Measurements from ENCODE around the gene IL1A. TPM values are rescaled to one million over a fixed set of nuclear protein-coding genes. Genes with fewer than 3 reads are reported as not detected.

Gene IL1A
- total and polyA plus RNA-seq, 10 of the 15 experiments (the other 5 are each of a cell fraction or from before 2014, with no cell fraction given): 0.10 to 8.7 (median 6.9) TPM

DNA sequence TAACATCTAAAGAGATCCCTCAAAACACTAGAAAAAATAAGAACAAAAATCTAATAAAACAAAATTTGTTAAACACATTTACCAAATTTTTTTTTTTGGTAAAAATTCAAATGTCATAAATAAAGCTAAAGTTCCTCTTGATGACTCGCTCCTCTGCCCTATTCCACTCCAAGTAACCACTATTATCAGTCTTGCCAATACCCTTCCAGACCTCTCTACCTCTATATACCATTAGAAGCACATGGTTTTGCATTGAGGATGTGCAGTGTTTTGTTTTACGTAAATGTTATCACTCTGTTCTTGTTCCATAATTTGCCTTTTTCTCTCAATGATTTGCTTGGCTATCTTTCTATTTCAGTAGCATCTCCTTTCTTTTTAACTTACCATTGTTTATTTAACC, 41.4 kb upstream of the IL1A start:
- in situ Hi-C loops (cut with MboI) (no loop called here), intact Hi-C loops (cut with micrococcal nuclease; ENCODE audit: unreplicated experiment) (no loop called here)
- SMC1A ChIA-PET (ENCODE audit: uncharacterized antibody, unreplicated experiment): interaction anchor here (0.6 to 1.2 kb wide), 4 partner anchors 9 to 65 kb away, joined by 3 to 4 read pairs (median 3); no protein-coding TSS in a partner anchor
- H3K36me3 ChIP-seq (ENCODE audit: control insufficient read depth in 2 of 2, insufficient read depth in 2 of 2, low read length in 1 of 2): no peaks in the 10 kb centered on the region
- POLR2A ChIA-PET: interaction anchor here (0.5 to 1.5 kb wide), 2 partner anchors 18 to 54 kb away, joined by 3 to 4 read pairs; no protein-coding TSS in a partner anchor
- H4K20me1 ChIP-seq (ENCODE audit: control insufficient read depth, insufficient read depth): no peaks in the 10 kb centered on the region
- RAD21 ChIA-PET (ENCODE audit: unreplicated experiment): interaction anchor here (0.6 kb wide), 1 partner anchor 118 kb away, joined by 3 read pairs; no protein-coding TSS in a partner anchor
- H3K27me3 ChIP-seq (replicated peaks in 1 of 2; ENCODE audit: control insufficient read depth in 2 of 2, insufficient read depth in 2 of 2, low read length in 1 of 2): no peaks in the 10 kb centered on the region
- H3K79me2 ChIP-seq (ENCODE audit: control insufficient read depth, insufficient read depth, low read length): no peaks in the 10 kb centered on the region
- no peak overlapping the region for H3K4me2 ChIP-seq (ENCODE audit: control insufficient read depth, insufficient read depth)
- H3K9ac ChIP-seq (ENCODE audit: control insufficient read depth, insufficient read depth, low read length): no peak overlapping the region
- CTCF ChIA-PET: interaction anchor here (0.6 to 2.1 kb wide), 6 partner anchors 9 to 77 kb away, joined by 3 to 5 read pairs (median 3); no protein-coding TSS in a partner anchor
- FAIRE-seq (no peak), ATAC-seq (no peak), DNase-seq (ENCODE audit: low read depth, low spot score) (no peak)
- WGBS (ENCODE audit: insufficient coverage, insufficient replicate concordance, low lambda C conversion rate, missing lambda C conversion rate): 79% methylated on average over 2 of the region's 2 CpGs
- H2AFZ ChIP-seq (ENCODE audit: control insufficient read depth, low read depth, low read length): no peak overlapping the region
- no peaks in the 10 kb centered on the region for H3K9me3 ChIP-seq (replicated peaks; ENCODE audit: control insufficient read depth, insufficient read depth, low read length)
- no peak overlapping the region for H3K27ac ChIP-seq (ENCODE audit: control insufficient read depth, insufficient read depth)
- no TSS peak for BruUV-seq (replicated peaks)
- no peak overlapping the region for H3K4me3 ChIP-seq
- TF ChIP-seq, protein P1, sequence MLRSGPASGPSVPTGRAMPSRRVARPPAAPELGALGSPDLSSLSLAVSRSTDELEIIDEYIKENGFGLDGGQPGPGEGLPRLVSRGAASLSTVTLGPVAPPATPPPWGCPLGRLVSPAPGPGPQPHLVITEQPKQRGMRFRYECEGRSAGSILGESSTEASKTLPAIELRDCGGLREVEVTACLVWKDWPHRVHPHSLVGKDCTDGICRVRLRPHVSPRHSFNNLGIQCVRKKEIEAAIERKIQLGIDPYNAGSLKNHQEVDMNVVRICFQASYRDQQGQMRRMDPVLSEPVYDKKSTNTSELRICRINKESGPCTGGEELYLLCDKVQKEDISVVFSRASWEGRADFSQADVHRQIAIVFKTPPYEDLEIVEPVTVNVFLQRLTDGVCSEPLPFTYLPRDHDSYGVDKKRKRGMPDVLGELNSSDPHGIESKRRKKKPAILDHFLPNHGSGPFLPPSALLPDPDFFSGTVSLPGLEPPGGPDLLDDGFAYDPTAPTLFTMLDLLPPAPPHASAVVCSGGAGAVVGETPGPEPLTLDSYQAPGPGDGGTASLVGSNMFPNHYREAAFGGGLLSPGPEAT (IDR thresholded peaks at IDR 0.05; ENCODE audit: low read depth): no peak
- TF ChIP-seq ZNF384 (IDR thresholded peaks at IDR 0.05; ENCODE audit: borderline replicate concordance, low read depth, low read length): no peak
- no peak for TF ChIP-seq IKZF2 (IDR thresholded peaks at IDR 0.05)
- TF ChIP-seq ZBED1 (IDR thresholded peaks at IDR 0.05; ENCODE audit: borderline replicate concordance): no peak
- TF ChIP-seq MYC (IDR thresholded peaks at IDR 0.05; ENCODE audit: insufficient read depth, insufficient read length, insufficient replicate concordance, low read length, severe bottlenecking): no peak
- TF ChIP-seq TCF7 (IDR thresholded peaks at IDR 0.05; ENCODE audit: borderline replicate concordance): no peak
- TF ChIP-seq SMAD1 (IDR thresholded peaks at IDR 0.05; ENCODE audit: low read depth, partially characterized antibody): no peak
- H3K4me1 ChIP-seq (ENCODE audit: control insufficient read depth, insufficient read depth, low read length): peaks cover 15% of the 10 kb centered on the region

Data from GM12878 (cell line).